ENCODE results near the gene CLIC6. TPM values are rescaled to one million over a fixed set of nuclear protein-coding genes. Genes with fewer than 3 reads are reported as not detected.

Gene CLIC6
- total and polyA plus RNA-seq, 9 donors: 1.0 to 12.2 (median 4.3) TPM

DNA sequence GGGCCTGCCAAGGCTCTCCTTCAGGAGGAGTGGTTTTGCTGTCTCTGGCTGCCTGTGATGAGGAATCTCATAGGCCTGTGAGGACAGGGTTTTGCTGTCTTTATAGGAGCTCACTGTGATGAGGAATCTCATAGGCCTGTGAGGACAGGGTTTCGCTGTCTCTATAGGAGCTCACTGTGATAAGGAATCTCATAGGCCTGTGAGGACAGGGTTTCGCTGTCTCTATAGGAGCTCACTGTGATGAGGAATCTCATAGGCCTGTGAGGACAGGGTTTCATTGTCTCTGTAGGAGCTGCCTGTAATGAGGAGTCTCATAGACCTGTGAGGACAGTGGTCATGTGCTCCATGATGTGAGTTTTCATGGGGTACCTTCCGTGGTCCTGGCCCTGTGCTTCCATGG is 29.0 kb downstream of the CLIC6 start:
- no peaks in the 10 kb centered on the region for H3K27me3 ChIP-seq
- DNase-seq: no peak
- H3K27ac ChIP-seq: no peak overlapping the region
- no peaks in the 10 kb centered on the region for H3K9me3 ChIP-seq
- no peaks in the 10 kb centered on the region for H3K36me3 ChIP-seq
- 92 to 98% (median 93%) methylated on average over 3 of the region's 3 CpGs for WGBS, 3 donors
- intact Hi-C loops (cut with DNase I): loop anchor here in 1 of 4 donors (10.0 kb wide), 1 partner anchor 1327 kb away; no protein-coding TSS in a partner anchor
- TF ChIP-seq EP300 (IDR thresholded peaks at IDR 0.05): no peak
- no peak for TF ChIP-seq POLR2A (IDR thresholded peaks at IDR 0.05)
- TF ChIP-seq, protein P1, sequence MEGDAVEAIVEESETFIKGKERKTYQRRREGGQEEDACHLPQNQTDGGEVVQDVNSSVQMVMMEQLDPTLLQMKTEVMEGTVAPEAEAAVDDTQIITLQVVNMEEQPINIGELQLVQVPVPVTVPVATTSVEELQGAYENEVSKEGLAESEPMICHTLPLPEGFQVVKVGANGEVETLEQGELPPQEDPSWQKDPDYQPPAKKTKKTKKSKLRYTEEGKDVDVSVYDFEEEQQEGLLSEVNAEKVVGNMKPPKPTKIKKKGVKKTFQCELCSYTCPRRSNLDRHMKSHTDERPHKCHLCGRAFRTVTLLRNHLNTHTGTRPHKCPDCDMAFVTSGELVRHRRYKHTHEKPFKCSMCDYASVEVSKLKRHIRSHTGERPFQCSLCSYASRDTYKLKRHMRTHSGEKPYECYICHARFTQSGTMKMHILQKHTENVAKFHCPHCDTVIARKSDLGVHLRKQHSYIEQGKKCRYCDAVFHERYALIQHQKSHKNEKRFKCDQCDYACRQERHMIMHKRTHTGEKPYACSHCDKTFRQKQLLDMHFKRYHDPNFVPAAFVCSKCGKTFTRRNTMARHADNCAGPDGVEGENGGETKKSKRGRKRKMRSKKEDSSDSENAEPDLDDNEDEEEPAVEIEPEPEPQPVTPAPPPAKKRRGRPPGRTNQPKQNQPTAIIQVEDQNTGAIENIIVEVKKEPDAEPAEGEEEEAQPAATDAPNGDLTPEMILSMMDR (IDR thresholded peaks at IDR 0.05): no peak
- H3K4me3 ChIP-seq: no peak overlapping the region
- H3K4me1 ChIP-seq (ENCODE audit: insufficient read depth): no peaks in the 10 kb centered on the region

DNA sequence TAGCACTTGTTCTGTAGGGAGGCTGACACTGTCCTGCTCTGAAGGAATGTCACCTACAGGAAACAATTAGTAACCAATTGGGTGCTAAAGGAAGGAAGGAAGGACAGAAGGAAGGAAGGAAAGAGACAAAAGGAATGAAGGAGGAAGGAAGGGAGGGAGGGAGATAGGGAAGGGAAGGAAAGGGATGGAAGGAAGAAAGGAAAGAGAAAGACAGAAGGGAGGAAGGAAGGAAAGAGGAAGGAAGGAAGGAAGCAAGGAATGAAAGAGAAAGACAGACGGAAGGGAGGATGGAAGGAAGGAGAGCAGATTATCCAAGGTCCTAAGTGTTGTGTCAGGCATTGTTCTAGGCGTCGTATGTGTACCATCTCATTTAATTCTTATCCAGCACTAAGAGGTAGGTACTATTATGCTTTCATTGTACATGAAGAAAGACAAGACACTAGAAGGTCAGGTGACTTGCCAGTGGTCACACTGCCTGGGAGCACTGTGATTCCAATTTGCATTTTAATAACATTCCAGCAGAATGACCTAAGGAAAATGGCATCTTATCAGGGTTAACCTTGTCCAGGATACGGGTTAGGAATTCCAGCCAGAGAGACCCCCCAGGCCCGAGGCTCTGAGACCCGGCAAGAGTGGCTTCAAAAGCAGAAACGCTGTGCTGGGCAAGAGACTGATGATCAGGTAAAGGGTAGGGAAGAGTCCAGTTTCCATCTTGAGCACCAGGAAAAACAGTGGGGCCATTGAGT is 29.6 kb downstream of the CLIC6 start:
- H3K9me3 ChIP-seq: no peaks in the 10 kb centered on the region
- intact Hi-C loops (cut with DNase I): loop anchor here in 1 of 4 donors (10.0 kb wide), 1 partner anchor 1326 kb away; no protein-coding TSS in a partner anchor
- H3K4me1 ChIP-seq (ENCODE audit: insufficient read depth): no peaks in the 10 kb centered on the region
- no peak for DNase-seq
- no peak overlapping the region for H3K4me3 ChIP-seq
- 87 to 90% (median 88%) methylated on average over 7 of the region's 7 CpGs for WGBS, 3 donors
- H3K36me3 ChIP-seq: no peaks in the 10 kb centered on the region
- no peak overlapping the region for H3K27ac ChIP-seq
- TF ChIP-seq, protein P1 (IDR thresholded peaks at IDR 0.05): no peak
- no peak for TF ChIP-seq POLR2A (IDR thresholded peaks at IDR 0.05)
- TF ChIP-seq EP300 (IDR thresholded peaks at IDR 0.05): no peak
- no peaks in the 10 kb centered on the region for H3K27me3 ChIP-seq

DNA sequence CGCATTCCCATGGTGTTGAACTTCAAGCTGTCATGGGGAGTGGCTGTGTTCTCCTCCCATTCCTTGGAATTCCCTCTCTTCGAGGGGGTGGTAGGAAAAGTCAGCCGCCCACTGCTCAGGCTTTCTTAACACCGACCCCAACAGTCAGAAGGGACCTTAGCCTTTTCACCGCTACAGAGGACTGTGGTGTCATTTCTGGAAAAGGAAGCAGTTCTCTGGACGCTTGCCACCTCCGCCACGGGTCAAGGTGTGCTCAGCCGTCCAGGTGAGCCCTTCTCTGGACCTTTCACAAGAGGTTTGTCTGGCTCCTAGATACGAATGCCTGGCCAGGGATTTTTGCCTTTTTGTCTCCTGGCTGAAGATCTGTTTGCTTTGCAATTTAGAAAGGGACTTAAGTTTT is 31.8 kb downstream of the CLIC6 start:
- peaks cover 2% of the 10 kb centered on the region for H3K4me1 ChIP-seq (ENCODE audit: insufficient read depth)
- no peaks in the 10 kb centered on the region for H3K9me3 ChIP-seq
- TF ChIP-seq EP300 (IDR thresholded peaks at IDR 0.05) (no peak), POLR2A (IDR thresholded peaks at IDR 0.05) (no peak)
- TF ChIP-seq, protein P1 (IDR thresholded peaks at IDR 0.05): no peak

DNA sequence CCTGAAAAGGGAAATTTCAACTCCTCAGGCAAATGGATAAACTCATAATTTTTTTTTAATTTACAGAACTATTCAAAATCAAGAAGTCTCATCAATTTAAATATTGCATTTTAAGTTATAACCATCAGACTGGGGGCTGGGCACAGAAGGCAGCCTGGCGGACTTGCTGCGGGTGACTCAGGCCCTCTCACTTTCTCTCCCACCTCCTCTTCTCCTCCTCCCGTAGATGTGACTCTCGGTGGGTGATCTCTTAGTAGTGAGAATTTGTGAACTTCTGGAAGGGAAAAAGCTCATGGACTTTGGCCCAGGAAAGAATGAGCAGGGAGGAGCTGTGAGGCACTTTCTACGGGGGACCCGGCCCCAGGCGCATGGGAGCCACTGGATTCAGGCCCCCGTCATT is 32.9 kb downstream of the CLIC6 start:
- Histone ChIP-seq H3K27me3 (no peaks in the 10 kb centered on the region), H3K4me1 (ENCODE audit: insufficient read depth) (peaks cover 2% of the 10 kb centered on the region), H3K9me3 (no peaks in the 10 kb centered on the region), H3K27ac (no peak overlapping the region), H3K36me3 (no peaks in the 10 kb centered on the region), H3K4me3 (no peak overlapping the region)
- WGBS, 3 donors: 80 to 93% (median 90%) methylated on average over 8 of the region's 8 CpGs
- intact Hi-C loops (cut with DNase I): no loop called here
- DNase-seq: no peak
- TF ChIP-seq, protein P1 (IDR thresholded peaks at IDR 0.05): no peak
- no peak for TF ChIP-seq EP300 (IDR thresholded peaks at IDR 0.05)
- TF ChIP-seq POLR2A (IDR thresholded peaks at IDR 0.05): no peak

More for the DNA sequence above, 31.8 kb downstream of the CLIC6 start:
- Histone ChIP-seq H3K4me3 (no peak overlapping the region), H3K27me3 (no peaks in the 10 kb centered on the region), H3K27ac (no peak overlapping the region), H3K36me3 (no peaks in the 10 kb centered on the region)
- intact Hi-C loops (cut with DNase I): no loop called here
- DNase-seq: no peak
- 90 to 94% (median 92%) methylated on average over 10 of the region's 10 CpGs for WGBS, 3 donors
